Stimulated activated CD4-positive, alpha-beta T cell treated with anti-CD3 and anti-CD28 coated beads, Interleukin-2, amount 100 ng/mL, for 4 hours (primary cell): ENCODE results near the gene PLPPR2.
A peak's percentile ranks its signal among the peaks of the same experiment; 100 is the strongest.
"Not testable (repeated sequence)": the region's sequence is repeated elsewhere in the genome, so short reads cannot be mapped to it uniquely, and the experiment has no call there.

Experiments
- DNase-seq: peaks from one replicate; pipeline ENCODE4 v3.0.0-alpha.2; 2020; ENCODE audit warnings: low read depth

The PLPPR2 gene

GRCh38 chr19:11373885-11374432, 18.7 kb downstream of the PLPPR2 start:
- DNase-seq: no peak

GRCh38 chr19:11374433-11375142, 19.4 kb downstream of the PLPPR2 start, which contains the start of gene SWSAP1:
TSS of gene SWSAP1 (plus strand) at chr19:11374666. CDS start at chr19:11374681, 15 bp downstream.
- DNase-seq: peak; percentile 97

- DNase-seq: peak; percentile 42
These were observed 20.1 kb downstream of the PLPPR2 start for GRCh38 chr19:11375143-11375948.

- DNase-seq: no peak
These were observed 22.0 kb downstream of the PLPPR2 start for GRCh38 chr19:11377237-11377636.

GRCh38 chr19:11377756-11378155, 22.5 kb downstream of the PLPPR2 start:
- no peak for DNase-seq

- DNase-seq: no peak
These were observed 23.3 kb downstream of the PLPPR2 start for GRCh38 chr19:11378319-11379189.

GRCh38 chr19:11379269-11379845, 24.1 kb downstream of the PLPPR2 start:
- DNase-seq: not testable (repeated sequence)

GRCh38 chr19:11379857-11380350, 24.7 kb downstream of the PLPPR2 start:
- no peak for DNase-seq

GRCh38 chr19:11380653-11381537, 25.7 kb downstream of the PLPPR2 start:
- peak; percentile 92 for DNase-seq

GRCh38 chr19:11382898-11383705, 27.9 kb downstream of the PLPPR2 start:
- DNase-seq: no peak

- DNase-seq: no peak
These were observed 28.4 kb downstream of the PLPPR2 start for GRCh38 chr19:11383706-11384048.

GRCh38 chr19:11384778-11385129, 29.5 kb downstream of the PLPPR2 start:
- DNase-seq: no peak

- DNase-seq: no peak
These were observed 32.2 kb downstream of the PLPPR2 start for GRCh38 chr19:11387162-11388034.

GRCh38 chr19:11390359-11390758, 35.1 kb downstream of the PLPPR2 start:
- DNase-seq: no peak

GRCh38 chr19:11390933-11391680, 35.9 kb downstream of the PLPPR2 start:
- no peak for DNase-seq

- no peak for DNase-seq
These were observed 41.9 kb downstream of the PLPPR2 start for GRCh38 chr19:11397089-11397610.

- DNase-seq: no peak
These were observed 44.4 kb downstream of the PLPPR2 start for GRCh38 chr19:11399667-11400066.

GRCh38 chr19:11400798-11401197, 45.6 kb downstream of the PLPPR2 start:
- no peak for DNase-seq
